Esophagus squamous epithelium (tissue), 4 donors: ENCODE data around the gene TUT1.

ENCODE experiments used
- POLR2A ChIP-seq, 4 donors: fragments of 450-650 bp; IDR thresholded peaks; one replicate each; pipeline ENCODE4 v1.6.1; 2017; ENCODE audit warnings: antibody characterized with exemption in 4 of 4, mild to moderate bottlenecking in 4 of 4, moderate library complexity in 3 of 4
- TF ChIP-seq, protein P1 (sequence below), 6 experiments: fragments of 450-650 bp in 4 of 6; fragments of 200-600 bp in 2 of 6; sonication (generic) in 2 of 6; IDR thresholded peaks; one replicate each; pipeline ENCODE4 v1.5.1; 2016 to 2019; ENCODE audit warnings: antibody characterized with exemption in 6 of 6, mild to moderate bottlenecking in 4 of 6, moderate library complexity in 4 of 6

DNA sequence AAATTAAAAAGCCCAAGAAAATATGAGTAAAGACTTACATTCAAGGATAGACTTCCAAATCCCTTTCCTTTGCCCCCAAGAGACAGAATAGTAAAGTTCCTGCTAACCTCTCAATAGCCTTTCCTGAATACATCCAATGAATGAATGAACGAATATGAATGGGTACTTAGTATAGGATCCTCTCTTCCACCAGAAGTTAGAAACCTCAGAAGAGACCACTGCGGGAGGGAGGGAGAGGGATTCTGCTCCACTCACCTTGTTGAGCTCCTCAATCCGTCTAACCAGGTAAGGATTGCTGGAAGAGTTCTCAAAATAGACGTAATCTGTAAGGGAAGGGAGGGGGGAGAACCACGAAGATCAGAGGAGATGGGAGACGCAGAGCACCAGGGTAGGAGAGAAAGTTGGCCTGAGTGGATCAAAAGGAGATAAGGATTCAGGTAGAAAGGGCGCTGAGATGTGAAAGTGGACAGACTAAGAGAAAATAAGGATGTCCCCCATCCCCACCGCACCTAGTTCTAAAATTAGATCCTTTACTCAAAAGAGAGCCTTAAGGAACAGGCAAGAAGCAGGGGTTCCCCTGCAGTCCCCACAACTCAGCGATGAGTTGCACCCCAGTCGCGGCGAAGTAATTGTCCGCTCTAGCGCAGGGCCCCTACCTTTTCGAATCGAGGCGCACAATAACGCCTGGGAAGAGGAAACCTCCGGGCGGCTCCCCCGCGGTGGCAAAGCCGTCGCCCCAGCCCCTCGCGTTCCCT is 9.2 kb upstream of the TUT1 start:
- TF ChIP-seq, protein P1, sequence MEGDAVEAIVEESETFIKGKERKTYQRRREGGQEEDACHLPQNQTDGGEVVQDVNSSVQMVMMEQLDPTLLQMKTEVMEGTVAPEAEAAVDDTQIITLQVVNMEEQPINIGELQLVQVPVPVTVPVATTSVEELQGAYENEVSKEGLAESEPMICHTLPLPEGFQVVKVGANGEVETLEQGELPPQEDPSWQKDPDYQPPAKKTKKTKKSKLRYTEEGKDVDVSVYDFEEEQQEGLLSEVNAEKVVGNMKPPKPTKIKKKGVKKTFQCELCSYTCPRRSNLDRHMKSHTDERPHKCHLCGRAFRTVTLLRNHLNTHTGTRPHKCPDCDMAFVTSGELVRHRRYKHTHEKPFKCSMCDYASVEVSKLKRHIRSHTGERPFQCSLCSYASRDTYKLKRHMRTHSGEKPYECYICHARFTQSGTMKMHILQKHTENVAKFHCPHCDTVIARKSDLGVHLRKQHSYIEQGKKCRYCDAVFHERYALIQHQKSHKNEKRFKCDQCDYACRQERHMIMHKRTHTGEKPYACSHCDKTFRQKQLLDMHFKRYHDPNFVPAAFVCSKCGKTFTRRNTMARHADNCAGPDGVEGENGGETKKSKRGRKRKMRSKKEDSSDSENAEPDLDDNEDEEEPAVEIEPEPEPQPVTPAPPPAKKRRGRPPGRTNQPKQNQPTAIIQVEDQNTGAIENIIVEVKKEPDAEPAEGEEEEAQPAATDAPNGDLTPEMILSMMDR (IDR thresholded peaks at IDR 0.05): no peak
- TF ChIP-seq POLR2A (IDR thresholded peaks at IDR 0.05): no peak
